Activated CD4-positive, CD25-positive, alpha-beta regulatory T cell treated with anti-CD3 and anti-CD28 coated beads, Interleukin-2, amount 50 U/mL, for 24 hours (primary cell): Measurements from ENCODE around the gene NEO1.
A peak's percentile ranks its signal among the peaks of the same experiment; 100 is the strongest.
"Not testable (repeated sequence)": the region's sequence is repeated elsewhere in the genome, so short reads cannot be mapped to it uniquely, and the experiment has no call there.

ENCODE experiments used
- ATAC-seq, 2 donors: fragments of 150-1000 bp; cut with Tn5 transposase; one replicate each; pipeline ENCODE4 v1.10.0; 2021; ENCODE audit warnings: mild to moderate bottlenecking in 1 of 2, moderate library complexity in 1 of 2

Gene NEO1

GRCh38 chr15:73212424-73212823 is 160.2 kb downstream of the NEO1 start:
- ATAC-seq = no peak

GRCh38 chr15:73221450-73221849 is 169.2 kb downstream of the NEO1 start:
- not testable (repeated sequence) for ATAC-seq

GRCh38 chr15:73225358-73226015 is 173.2 kb downstream of the NEO1 start:
- ATAC-seq = peak; percentile 44 to 71

GRCh38 chr15:73226093-73226814 is 174.0 kb downstream of the NEO1 start:
- ATAC-seq = no peak

GRCh38 chr15:73227433-73228056 is 175.3 kb downstream of the NEO1 start:
- ATAC-seq = no peak

- peak in 1 of 2 donors; percentile 35 for ATAC-seq
These were observed 175.9 kb downstream of the NEO1 start for GRCh38 chr15:73228128-73228646.

- no peak for ATAC-seq
These were observed 179.6 kb downstream of the NEO1 start for GRCh38 chr15:73231661-73232419.

GRCh38 chr15:73232776-73233175 is 180.5 kb downstream of the NEO1 start:
- ATAC-seq = no peak

- ATAC-seq = no peak
These were observed 181.4 kb downstream of the NEO1 start for GRCh38 chr15:73233623-73234022.

- no peak for ATAC-seq
These were observed 185.6 kb downstream of the NEO1 start for GRCh38 chr15:73237910-73238309.

GRCh38 chr15:73239564-73240215 is 187.4 kb downstream of the NEO1 start:
- ATAC-seq = no peak

GRCh38 chr15:73240866-73241499 is 188.7 kb downstream of the NEO1 start:
- ATAC-seq = peak in 1 of 2 donors; percentile 43

GRCh38 chr15:73244333-73244732 is 192.1 kb downstream of the NEO1 start:
- peak in 1 of 2 donors; percentile 41 for ATAC-seq

GRCh38 chr15:73246439-73246838 is 194.2 kb downstream of the NEO1 start:
- ATAC-seq = no peak

- ATAC-seq = no peak
These were observed 194.6 kb downstream of the NEO1 start for GRCh38 chr15:73246898-73247297.

- no peak for ATAC-seq
These were observed 195.1 kb downstream of the NEO1 start for GRCh38 chr15:73247331-73247730.

- ATAC-seq = no peak
These were observed 197.2 kb downstream of the NEO1 start for GRCh38 chr15:73249499-73249898.

GRCh38 chr15:73254598-73254997 is 202.3 kb downstream of the NEO1 start:
- ATAC-seq = no peak

- peak in 1 of 2 donors; percentile 59 for ATAC-seq
These were observed 206.2 kb downstream of the NEO1 start for GRCh38 chr15:73258271-73259108.

- ATAC-seq = no peak
These were observed 212.6 kb downstream of the NEO1 start for GRCh38 chr15:73264881-73265280.
